GM23248 (cell line): ENCODE results near the gene TMEM234. TPM values are rescaled to one million over a fixed set of nuclear protein-coding genes. Genes with fewer than 3 reads are reported as not detected.

ENCODE experiments used
- DNase-seq: peaks from one replicate; pipeline ENCODE4 v3.0.0-alpha.2; 2015
- H2AFZ ChIP-seq: fragments of 200-600 bp; sonication (generic); 2 replicates; pipeline ENCODE4 v1.6.1; 2016; ENCODE audit warnings: antibody characterized with exemption
- H3F3A ChIP-seq: fragments of 200-600 bp; sonication (generic); 2 replicates; pipeline ENCODE4 v1.6.1; 2016; ENCODE audit warnings: mild to moderate bottlenecking, antibody characterized with exemption, mixed run types; ENCODE audit not compliant: insufficient read depth
- H3K27ac ChIP-seq: fragments of 200-600 bp; sonication (generic); 2 replicates; pipeline ENCODE4 v1.5.1; 2016; ENCODE audit warnings: mild to moderate bottlenecking
- H3K27me3 ChIP-seq: fragments of 200-600 bp; sonication (generic); replicated peaks from 2 replicates; pipeline ENCODE4 v1.6.1; 2016; ENCODE audit warnings: mild to moderate bottlenecking; ENCODE audit not compliant: insufficient read depth
- H3K36me3 ChIP-seq: fragments of 200-600 bp; sonication (generic); 2 replicates; pipeline ENCODE4 v1.6.1; 2016; ENCODE audit warnings: low read depth, mild to moderate bottlenecking
- H3K4me1 ChIP-seq: fragments of 200-600 bp; sonication (generic); 2 replicates; pipeline ENCODE4 v1.6.1; 2016; ENCODE audit warnings: mild to moderate bottlenecking; ENCODE audit not compliant: insufficient read depth
- H3K4me2 ChIP-seq: fragments of 200-600 bp; sonication (generic); one replicate; pipeline ENCODE4 v1.6.1; 2016; ENCODE audit warnings: mild to moderate bottlenecking; ENCODE audit not compliant: unreplicated experiment
- H3K4me3 ChIP-seq: fragments of 200-600 bp; sonication (generic); 2 replicates; pipeline ENCODE4 v1.5.1; 2016; ENCODE audit warnings: mild to moderate bottlenecking
- H3K79me2 ChIP-seq: fragments of 200-600 bp; sonication (generic); 2 replicates; pipeline ENCODE4 v1.6.1; 2016; ENCODE audit warnings: mild to moderate bottlenecking; ENCODE audit not compliant: insufficient read depth
- H3K9ac ChIP-seq: fragments of 200-600 bp; sonication (generic); 2 replicates; pipeline ENCODE4 v1.6.1; 2016; ENCODE audit warnings: mild to moderate bottlenecking
- H3K9me2 ChIP-seq: fragments of 200-600 bp; sonication (generic); 2 replicates; pipeline ENCODE4 v1.6.1; 2016; ENCODE audit warnings: mixed run types, mild to moderate bottlenecking, moderate library complexity; ENCODE audit not compliant: insufficient read depth
- H3K9me3 ChIP-seq: fragments of 200-600 bp; sonication (generic); one replicate; pipeline ENCODE4 v1.6.1; 2017; ENCODE audit warnings: low read depth
- H4K20me1 ChIP-seq: fragments of 200-600 bp; sonication (generic); 2 replicates; pipeline ENCODE4 v1.6.0; 2016; ENCODE audit not compliant: insufficient read depth
- EZH2 ChIP-seq: fragments of 200-600 bp; sonication (generic); IDR thresholded peaks from 2 replicates; pipeline ENCODE4 v1.6.1; 2018; ENCODE audit warnings: antibody characterized with exemption, mild to moderate bottlenecking; ENCODE audit not compliant: insufficient read depth, poor library complexity, severe bottlenecking
- EZH2phosphoT487 ChIP-seq: fragments of 200-600 bp; sonication (generic); IDR thresholded peaks from 2 replicates; pipeline ENCODE4 v1.6.1; 2018; ENCODE audit warnings: antibody characterized with exemption, moderate library complexity, mild to moderate bottlenecking, low read depth; ENCODE audit not compliant: insufficient read depth
- WGBS, 2 experiments: methylation state at CpG; one replicate each; pipeline ENCODE4 v1.1.6; 2015 to 2017; ENCODE audit warnings: low lambda C conversion rate in 2 of 2, low coverage in 1 of 2; ENCODE audit errors: missing lambda C conversion rate in 2 of 2; 5-methylcytosine and 5-hydroxymethylcytosine counted together
- in situ Hi-C: fragments of 300-500 bp; cut with MboI; formaldehyde crosslinking; loops from 2 replicates; pipeline ENCODE4 v1.15.0; 2020
- polyA plus RNA-seq: library from polyadenylated mRNA; unstranded; fragments of >200 nt; fragmentation: Nextera tagmentation; extraction: Ambion mirVana; gene quantifications from 2 replicates; pipeline ENCODE4 v1.2.1, GENCODE V29; 2016
- total RNA-seq: library from RNA; depleted of rRNA; stranded (reverse); fragments of >200 nt; shearing (Covaris generic); gene quantifications from 2 replicates; pipeline ENCODE4 v1.2.3, GENCODE V29; 2014

TMEM234 gene
- total and polyA plus RNA-seq, 2 experiments from 2014 or later = 23.5 to 26.1 TPM

GRCh38 chr1:32241001-32241763 lies 19.0 kb upstream of the TMEM234 start:
- Histone ChIP-seq H3K9me3 (no peaks in the 10 kb centered on the region), H3K27ac (peak overlapping the region; percentile 57), H3K4me2 (peak overlapping the region; percentile 91), H3K27me3 (no peaks in the 10 kb centered on the region), H2AFZ (peak overlapping the region; percentile 76), H3K9me2 (no peaks in the 10 kb centered on the region), H3K4me1 (peaks cover 16% of the 10 kb centered on the region), H4K20me1 (no peaks in the 10 kb centered on the region), H3F3A (peaks cover 22% of the 10 kb centered on the region), H3K36me3 (no peaks in the 10 kb centered on the region), H3K9ac (peak overlapping the region; percentile 81), H3K79me2 (no peaks in the 10 kb centered on the region), H3K4me3 (peak overlapping the region; percentile 73)
- 1% methylated on average over 50 to 55 of the region's 55 CpGs for WGBS, 2 experiments
- DNase-seq = peak; percentile 84
- in situ Hi-C loops = no loop called here
- TF ChIP-seq EZH2phosphoT487 (no peak), EZH2 (no peak)

- peak; percentile 78 for DNase-seq
- H3K9me2 ChIP-seq = no peaks in the 10 kb centered on the region
- in situ Hi-C loops = no loop called here
- H2AFZ ChIP-seq = peak overlapping the region; percentile 76
- TF ChIP-seq EZH2 (no peak), EZH2phosphoT487 (no peak)
- no peaks in the 10 kb centered on the region for H3K9me3 ChIP-seq
- H3K4me1 ChIP-seq = peaks cover 17% of the 10 kb centered on the region
- peak overlapping the region; percentile 57 for H3K27ac ChIP-seq
- no peaks in the 10 kb centered on the region for H3K79me2 ChIP-seq
- no peaks in the 10 kb centered on the region for H3K27me3 ChIP-seq
- no peaks in the 10 kb centered on the region for H3K36me3 ChIP-seq
- H4K20me1 ChIP-seq = no peaks in the 10 kb centered on the region
- peak overlapping the region; percentile 81 for H3K9ac ChIP-seq
- H3K4me2 ChIP-seq = peak overlapping the region; percentile 91
- peak overlapping the region; percentile 73 for H3K4me3 ChIP-seq
- WGBS, 2 experiments = 8 to 10% methylated on average over 52 to 55 of the region's 62 CpGs
- peaks cover 28% of the 10 kb centered on the region for H3F3A ChIP-seq
Observed at GRCh38 chr1:32240140-32240951, 18.2 kb upstream of the TMEM234 start.

GRCh38 chr1:32239790-32240139 lies 17.6 kb upstream of the TMEM234 start:
- Histone ChIP-seq H3K27ac (no peak overlapping the region), H3K4me1 (peaks cover 20% of the 10 kb centered on the region), H3K9ac (no peak overlapping the region; the same call in 1 of the 2 replicates), H3K27me3 (no peaks in the 10 kb centered on the region), H3F3A (peaks cover 34% of the 10 kb centered on the region), H2AFZ (no peak overlapping the region), H4K20me1 (no peaks in the 10 kb centered on the region), H3K9me2 (no peaks in the 10 kb centered on the region), H3K36me3 (no peaks in the 10 kb centered on the region), H3K4me2 (no peak overlapping the region), H3K9me3 (no peaks in the 10 kb centered on the region), H3K4me3 (peak overlapping the region; percentile 73; the same call in 1 of the 2 replicates), H3K79me2 (no peaks in the 10 kb centered on the region)
- in situ Hi-C loops = no loop called here
- DNase-seq = no peak
- TF ChIP-seq EZH2phosphoT487 (no peak), EZH2 (no peak)
- 84 to 90% methylated on average over 19 to 20 of the region's 20 CpGs for WGBS, 2 experiments

GRCh38 chr1:32239337-32239736 lies 17.2 kb upstream of the TMEM234 start:
- Histone ChIP-seq H3K27me3 (no peaks in the 10 kb centered on the region), H3K27ac (no peak overlapping the region), H3K36me3 (no peaks in the 10 kb centered on the region), H3K9me2 (no peaks in the 10 kb centered on the region), H4K20me1 (no peaks in the 10 kb centered on the region), H3K4me1 (peaks cover 20% of the 10 kb centered on the region), H3K4me3 (no peak overlapping the region), H2AFZ (no peak overlapping the region), H3K9me3 (no peaks in the 10 kb centered on the region), H3K79me2 (no peaks in the 10 kb centered on the region), H3F3A (peaks cover 38% of the 10 kb centered on the region), H3K9ac (no peak overlapping the region), H3K4me2 (no peak overlapping the region)
- 89 to 94% methylated on average over 4 of the region's 4 CpGs for whole genome bisulfite sequencing, 2 experiments
- TF ChIP-seq EZH2 = no peak
- no peak for TF ChIP-seq EZH2phosphoT487
- in situ Hi-C loops = no loop called here
- no peak for DNase-seq
